Skin epidermis (tissue), 12 donors: ENCODE results near the gene CXCR5.

Source experiments
- H3K27ac ChIP-seq, 21 experiments: fragments of 200-600 bp; sonication (generic) in 11 of 21; one replicate each; pipeline ENCODE4 v1.5.0; 2020; ENCODE audit warnings: mild to moderate bottlenecking in 3 of 21, inconsistent platforms in 2 of 21, moderate library complexity in 2 of 21
- H3K4me3 ChIP-seq, 7 experiments: fragments of 200-600 bp; sonication (generic) in 2 of 7; one replicate each; pipeline ENCODE4 v1.5.0; 2020; ENCODE audit warnings: inconsistent platforms in 2 of 7, mild to moderate bottlenecking in 2 of 7, moderate library complexity in 1 of 7

CXCR5 gene

DNA sequence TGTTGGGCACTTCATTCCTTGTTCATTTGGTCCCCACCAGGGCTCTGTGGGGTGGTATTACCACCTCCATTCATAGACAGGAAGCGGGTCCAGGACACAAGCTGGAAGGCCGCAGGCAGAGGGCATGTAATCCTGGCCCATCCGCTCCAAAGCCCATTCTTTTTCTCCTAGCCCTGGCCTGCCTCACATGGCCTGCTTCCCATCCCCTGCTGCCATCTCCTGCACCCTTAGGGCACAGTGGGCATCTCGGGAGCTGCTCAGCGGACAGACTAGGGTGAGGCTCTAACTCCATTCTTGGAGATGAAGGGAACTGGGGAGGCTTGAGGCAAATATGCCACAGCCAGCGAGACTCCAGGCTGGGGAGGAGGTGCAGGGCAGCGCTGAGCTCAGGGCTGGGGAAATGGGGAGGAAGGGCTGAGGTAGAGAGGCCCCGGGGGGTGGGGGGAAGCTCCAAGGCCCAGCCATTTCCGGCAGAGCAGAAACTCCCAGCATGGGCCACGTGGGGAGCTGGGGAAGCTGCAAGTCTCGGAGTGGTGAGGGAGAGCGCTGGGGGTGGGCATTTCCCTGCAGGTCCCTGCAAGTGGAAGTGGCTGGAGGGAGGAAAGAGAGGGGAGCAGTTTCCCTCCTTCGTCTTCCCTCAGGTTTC, 56.4 kb downstream of the CXCR5 start:
- no peak overlapping the region for H3K4me3 ChIP-seq

DNA sequence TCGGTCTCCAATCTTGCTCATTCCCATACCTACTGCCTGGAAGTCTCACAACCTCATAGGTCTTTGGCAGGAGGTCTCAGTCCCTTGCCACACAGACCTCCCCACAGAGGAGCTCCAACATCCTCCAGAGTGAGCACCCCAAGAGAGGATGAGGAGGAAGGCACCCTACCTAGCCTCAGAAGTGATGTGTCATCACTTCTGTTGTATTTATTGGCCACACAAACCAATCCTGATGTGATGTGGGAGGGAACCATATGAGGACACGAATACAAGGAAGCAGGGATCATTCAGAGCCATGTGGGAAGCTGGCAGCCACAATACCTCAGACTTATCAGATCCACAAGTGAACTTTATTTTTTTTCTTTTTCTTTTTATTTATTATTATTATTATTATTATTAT, 63.4 kb downstream of the CXCR5 start:
- Histone ChIP-seq H3K4me3 (no peak overlapping the region), H3K27ac (no peak overlapping the region)

More for the DNA sequence above, 56.4 kb downstream of the CXCR5 start:
- H3K27ac ChIP-seq, result no peak overlapping the region
